Measurements from ENCODE around the gene RGS9.

RGS9 gene

DNA sequence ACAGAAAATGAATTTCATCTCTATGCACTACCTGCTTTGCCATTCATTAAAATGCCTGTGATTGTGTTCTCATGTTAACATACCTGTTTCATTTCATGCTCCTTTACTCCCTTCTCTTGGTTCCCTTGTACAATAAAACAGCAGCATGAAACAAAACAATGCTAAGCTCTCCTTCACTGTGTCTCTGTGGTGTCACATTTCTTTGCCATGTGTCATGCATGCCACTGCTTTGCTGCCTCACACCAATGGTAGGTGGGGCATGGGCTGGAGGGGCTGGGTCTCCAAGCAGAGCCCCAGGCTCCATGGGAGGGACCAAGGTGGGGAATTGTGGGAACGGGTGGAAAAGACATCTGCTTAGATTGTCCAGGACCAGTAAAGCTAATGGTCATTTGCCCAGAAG lies 83.6 kb downstream of the RGS9 start:
- no peak for DNase-seq

DNA sequence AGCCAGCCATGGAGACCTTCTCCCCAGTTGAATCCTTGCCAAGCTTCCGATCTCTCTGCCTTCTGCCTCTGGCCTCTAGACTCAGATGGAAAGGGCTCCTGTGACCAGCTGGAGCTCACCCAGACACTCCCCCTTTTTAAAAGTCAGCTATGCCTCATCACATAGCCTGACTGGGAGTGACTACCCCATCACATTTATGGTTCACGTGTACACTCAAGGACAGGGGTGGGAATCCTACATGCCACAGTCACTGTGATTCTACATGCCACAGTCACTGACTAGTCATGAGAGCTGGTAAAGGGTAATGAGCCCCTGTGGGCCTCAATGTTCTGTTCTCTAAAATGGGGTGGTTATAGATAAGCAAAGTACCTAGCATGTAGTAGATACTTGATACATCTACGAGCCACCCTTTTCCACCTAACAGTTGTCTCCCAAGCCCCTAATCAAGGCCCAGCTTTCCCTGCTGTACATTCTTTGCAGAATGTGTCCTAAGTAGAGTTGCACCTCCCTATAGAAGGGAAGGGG lies 85.1 kb downstream of the RGS9 start:
- no peak for DNase-seq

DNA sequence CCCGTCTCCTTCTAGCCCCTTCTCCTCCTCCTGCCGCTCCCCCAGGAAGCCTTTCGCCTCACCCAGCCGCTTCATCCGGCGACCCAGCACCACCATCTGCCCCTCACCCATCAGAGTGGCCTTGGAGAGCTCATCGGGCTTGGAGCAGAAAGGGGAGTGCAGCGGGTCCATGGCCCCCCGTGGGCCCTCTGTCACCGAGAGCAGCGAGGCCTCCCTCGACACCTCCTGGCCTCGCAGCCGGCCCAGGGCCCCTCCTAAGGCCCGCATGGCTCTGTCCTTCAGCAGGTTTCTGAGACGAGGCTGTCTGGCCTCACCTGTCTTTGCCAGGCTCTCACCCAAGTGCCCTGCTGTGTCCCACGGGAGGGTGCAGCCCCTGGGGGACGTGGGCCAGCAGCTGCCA lies 87.9 kb downstream of the RGS9 start:
- no peak for DNase-seq

DNA sequence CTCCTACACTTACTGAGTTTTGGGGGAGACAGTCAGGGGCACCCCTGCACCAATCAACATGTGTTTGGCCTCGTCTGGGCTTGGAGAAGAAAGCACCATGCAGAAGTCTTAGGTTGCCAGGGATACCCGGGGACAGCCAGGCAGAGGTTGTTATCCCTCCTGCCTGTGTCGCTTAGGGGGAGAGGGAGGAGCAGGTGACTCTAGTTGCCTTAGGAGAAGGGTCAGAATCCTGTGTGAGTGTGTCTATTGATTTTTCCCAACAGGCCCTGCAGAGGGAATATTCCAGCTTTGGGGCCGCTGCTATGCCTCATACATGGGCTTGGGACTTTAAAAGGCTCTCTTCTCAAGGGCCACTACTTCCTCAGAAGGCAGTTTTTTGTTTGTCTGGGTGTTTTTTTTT lies 89.1 kb downstream of the RGS9 start:
- no peak for DNase-seq

DNA sequence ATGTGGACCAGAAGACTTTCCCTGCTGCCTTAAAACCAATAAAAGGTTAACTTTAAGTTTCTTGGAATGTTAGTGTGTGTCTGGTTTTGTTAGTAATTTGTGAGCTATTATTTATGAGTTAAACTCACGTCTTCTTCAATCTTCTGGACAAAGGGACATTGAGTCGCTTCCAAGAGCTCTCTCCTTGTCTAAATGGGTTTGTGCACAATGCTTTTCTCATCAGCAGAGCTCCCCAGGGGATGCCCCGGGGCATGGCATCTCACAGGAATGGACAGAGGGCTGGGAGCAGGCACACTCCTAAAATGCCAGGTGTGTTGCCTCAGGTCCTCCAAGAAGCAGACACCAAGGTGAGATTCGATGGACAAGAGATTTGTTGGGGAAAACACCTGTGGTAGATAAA lies 90.5 kb downstream of the RGS9 start:
- DNase-seq: no peak

DNA sequence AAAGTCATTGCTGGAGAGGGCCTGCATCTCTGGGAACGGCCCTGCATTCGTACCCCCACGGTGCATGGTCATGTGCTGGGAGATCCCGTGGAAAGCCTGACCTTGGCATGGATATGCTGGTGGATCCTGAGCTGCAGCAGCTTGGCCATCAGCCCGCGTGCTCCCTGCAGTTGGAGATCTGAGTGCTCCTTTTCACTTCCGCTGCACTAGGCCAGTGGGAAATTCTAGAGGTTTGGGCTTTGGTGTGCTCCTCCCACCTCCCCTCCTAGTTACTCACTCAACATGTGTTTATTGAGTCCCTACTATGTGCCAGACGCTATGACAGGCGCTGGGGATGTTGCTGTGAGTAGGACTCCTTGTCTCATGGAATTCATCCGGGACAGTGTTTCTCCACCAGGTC lies 91.1 kb downstream of the RGS9 start:
- no peak for DNase-seq

DNA sequence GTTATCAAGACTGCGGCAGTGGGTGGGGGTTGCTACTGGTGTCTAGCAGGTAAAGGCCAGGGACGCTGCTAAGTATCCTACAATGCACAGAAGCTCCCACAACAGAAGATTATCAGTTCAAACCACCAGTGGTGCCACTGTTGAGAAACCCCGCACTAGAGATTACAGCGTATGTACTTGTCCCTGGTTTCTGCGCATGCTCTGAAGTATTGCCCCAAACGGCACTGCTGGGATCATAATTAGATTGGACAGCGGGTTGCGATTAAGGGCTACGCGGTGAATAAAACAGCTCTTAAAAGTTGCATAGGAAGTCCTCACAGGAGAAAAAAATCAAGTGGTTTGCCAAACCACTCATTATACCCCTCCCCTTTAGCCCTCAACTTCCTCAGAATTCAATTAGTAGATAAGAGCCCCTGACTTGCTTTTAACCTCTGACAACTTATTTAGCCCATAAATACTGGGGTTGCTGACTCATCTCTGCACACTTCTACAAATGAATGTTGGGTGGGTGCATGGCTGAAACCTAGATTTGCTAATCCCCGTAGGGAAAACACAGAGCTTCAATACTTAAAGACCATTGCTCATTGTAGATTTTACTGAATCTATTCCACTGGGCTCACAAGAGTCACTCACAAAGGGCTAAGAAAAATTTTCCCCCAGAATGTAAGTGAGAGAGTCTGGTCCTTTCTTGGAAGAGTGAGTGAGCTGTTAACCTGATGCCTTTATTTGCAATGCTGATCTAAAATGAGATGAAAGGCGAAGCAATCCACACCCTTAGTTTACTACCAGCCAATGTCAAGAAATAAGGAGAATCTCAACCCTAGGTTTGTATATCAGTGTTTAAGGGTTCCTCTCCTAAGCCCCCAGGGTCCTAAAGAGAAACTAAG lies 91.8 kb downstream of the RGS9 start:
- no peak for DNase-seq

DNA sequence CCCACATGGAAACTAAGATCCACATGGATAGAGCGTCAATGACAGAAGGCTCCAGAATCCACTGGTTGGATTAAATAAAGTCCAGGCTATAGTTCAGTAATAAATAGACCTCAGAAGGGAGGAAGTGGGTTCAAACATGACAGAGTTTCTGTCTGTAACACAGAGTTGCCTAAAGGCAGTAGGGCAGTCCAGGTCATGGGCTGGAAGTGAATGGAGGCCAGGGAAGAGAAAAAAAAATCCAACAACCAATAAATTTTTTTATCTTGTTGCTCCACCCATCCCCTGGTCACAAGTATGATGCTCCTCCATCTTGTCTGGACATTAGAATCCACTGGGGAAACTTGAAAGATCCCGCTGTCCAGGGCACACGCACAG lies 92.4 kb downstream of the RGS9 start:
- DNase-seq: no peak

DNA sequence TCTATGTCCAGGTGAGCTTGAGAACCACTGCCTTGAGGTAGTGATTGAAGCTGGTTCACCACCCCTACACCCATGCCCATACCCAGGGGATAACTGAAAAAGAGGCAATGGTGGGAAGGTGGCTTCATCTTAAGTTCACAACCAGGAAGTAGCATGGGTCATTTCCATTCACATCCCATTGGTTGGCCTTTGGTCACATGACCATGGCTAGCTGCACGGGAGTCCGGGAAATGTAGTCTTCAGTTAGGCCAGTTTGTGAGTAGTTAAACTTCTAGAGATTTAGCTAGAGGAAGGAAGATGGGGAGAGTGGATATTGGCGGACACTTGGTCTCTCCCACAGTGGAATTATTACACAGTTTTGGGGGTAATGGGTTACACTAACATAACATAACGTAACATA lies 92.9 kb downstream of the RGS9 start:
- DNase-seq: no peak

DNA sequence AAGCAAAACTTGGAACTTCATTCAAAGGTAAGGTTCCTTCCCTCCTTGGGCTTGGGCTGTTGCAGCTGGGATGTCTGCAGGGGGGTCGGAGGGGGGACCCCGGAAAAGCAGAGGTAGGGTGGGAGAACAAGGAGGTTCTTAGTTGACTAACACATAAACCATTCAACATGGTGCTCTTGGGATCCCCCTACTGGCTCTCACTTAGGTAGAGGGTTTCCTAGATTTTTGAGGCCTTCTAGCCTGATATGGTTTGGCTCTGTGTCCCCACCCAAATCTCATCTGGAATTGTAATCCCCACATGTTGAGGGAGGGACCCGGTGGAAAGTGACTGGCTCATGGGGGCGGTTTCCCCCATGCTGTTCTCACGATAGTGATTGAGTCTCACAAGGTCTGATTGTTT lies 93.9 kb downstream of the RGS9 start:
- no peak for DNase-seq

DNA sequence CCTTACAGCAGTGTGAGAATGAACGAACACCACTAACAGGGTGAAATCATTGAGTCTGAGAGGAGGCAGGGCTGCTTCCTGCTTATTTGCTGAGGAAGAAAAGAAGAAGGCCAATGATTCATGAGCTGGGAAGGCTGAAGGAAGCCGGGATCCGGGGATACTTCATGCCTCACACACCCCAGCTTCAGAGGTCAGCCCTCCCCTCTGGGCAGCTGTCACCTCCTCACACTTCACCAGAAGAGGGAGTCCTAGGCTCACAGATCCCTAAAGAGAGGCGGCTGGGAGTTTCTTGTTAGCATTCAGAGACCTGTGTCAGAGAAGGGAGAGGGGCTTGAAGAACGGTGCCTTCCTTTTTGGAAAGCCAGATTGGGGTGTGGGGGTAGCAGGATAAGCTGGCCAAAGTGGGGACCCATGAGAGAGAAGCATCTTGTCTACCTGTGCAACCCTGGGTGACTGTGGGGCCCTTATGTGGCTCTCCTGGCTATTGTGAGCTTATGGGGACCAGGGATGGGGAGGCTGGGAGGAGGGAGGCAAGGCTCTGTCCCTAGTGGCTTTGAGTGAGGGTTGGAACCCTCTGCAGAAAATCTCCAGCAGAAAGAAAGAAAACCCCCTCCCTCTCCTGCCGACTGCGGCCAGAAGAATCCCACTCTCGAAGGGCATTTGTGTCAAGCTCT lies 94.6 kb downstream of the RGS9 start:
- peak; percentile 11 for DNase-seq

DNA sequence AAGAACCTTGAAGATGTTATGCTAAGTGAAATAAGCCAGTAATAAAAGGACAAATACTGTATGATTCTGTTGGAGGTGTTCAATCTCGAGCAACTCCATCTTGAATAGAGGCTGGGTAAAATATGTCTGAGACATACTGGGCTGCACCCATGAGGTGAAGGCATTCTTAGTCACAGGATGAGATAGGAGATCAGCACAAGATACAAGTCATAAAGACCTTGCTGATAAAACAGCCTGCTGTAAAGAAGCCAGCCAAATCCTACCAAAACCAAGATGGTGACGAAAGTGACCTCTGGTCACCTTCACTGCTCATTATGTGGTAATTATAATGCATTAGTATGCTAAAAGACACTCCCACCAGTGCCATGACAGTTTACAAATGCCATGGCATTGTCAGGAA lies 98.1 kb downstream of the RGS9 start:
- no peak for DNase-seq

DNA sequence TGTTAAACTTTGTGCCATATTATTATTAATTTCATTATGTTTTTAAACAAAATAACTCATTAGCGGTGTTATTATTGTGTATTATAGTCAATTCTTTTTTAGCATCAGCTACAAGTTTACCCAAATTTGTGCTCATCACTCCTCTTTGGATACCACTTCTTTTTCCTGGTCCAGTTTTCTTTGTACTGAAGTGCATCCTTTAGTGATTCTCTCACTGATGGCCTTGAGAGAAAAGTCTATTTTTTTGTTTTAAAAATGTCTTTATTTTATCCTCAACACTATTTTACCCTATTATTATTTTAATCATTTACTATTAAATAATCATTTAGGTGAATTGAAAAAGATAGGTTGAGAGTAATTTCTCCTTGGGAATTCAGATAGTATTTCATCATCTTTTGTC lies 99.2 kb downstream of the RGS9 start:
- DNase-seq: no peak

DNA sequence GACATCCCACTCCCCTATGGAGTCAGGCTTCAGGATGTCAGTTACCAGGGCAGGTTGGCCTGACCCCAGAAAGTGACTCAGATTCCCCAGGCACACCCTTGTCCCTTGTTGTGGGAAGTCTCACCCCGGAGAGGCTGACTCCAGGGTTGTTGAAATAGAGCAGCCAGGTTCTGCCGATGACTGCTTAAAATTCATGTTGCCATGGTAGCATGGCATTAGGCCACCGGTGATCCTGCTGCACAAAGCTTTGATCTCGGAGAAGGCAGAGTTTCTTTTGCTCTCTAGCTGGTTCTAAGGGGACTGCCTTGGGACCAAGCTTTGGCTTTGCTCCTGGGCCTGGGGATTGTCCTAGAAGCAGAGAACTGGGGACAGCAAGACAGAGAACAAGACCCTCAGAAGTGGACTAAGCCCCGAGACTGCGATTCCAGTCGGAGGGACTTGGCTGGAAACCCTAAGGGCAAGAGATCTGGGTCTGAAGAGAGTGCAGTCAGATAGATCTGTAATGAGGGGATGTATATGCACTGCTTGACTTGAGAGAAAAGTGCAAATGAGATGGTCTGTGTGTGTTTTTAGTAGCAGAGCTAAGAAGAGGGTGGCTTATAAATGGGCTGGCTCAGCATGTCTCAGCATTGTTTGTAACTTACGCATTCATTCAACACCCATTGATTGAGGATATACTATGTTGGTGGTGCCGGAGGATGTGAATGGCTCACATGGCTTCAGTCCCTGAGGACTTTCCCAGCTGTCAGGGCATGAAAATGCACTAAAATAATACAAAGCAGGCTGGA lies 106.9 kb downstream of the RGS9 start:
- DNase-seq: no peak

DNA sequence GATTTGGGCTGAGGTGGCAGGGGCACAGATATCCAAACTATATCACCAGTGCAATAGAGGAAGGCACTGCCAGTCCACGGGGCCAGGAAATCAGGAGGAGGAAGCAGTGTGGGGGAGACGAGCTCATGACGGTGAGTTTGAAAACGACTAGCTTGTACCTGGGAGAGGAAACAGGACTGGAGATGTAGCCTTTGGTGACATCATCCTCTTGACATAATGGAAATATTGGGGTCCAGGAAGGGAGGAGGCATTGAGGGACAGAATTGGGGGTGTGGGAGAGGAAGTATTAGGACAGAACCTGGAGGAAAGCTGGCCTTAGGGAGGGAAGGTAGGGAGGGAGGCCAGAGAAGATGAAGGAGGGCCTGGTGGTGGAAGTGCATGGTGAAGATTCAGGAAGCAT lies 109.1 kb downstream of the RGS9 start:
- DNase-seq: no peak

DNA sequence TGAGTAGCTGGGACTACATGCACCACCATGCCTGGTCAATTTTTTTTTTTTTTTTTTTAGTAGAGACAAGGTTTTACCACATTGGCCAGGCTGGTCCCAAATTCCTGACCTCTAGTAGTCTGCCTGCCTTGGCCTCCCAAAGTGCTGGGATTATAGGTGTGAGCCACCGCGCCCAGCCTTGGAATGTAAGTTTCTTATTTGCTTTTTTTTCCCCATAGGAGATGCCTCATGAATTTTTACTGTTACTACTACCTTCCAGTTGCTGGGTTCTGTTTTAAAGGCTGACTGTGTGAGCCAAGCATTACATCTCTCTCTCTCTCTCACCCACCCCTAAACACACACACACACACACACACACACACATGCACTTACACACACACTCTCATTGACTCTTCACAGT lies 112.6 kb downstream of the RGS9 start:
- no peak for DNase-seq

DNA sequence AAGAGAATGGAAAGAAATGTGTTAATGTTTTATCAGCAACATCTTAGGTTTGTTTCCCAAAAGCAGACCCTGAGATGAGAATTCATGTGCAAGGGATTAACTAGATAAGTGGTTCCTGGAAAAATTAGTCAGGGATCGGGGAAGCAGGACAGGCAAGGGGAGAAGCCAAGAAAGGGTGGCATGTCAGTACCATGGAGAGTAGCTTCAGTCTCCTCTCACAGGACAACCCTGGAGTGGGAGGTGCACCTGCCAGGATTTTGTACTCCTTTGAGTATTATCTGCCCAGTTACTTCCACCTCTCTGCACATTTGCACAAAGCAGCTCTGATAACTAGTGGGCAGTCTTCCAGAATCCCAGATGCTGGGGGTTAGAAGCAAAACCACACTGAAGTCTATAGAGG lies 117.0 kb downstream of the RGS9 start:
- DNase-seq: no peak

DNA sequence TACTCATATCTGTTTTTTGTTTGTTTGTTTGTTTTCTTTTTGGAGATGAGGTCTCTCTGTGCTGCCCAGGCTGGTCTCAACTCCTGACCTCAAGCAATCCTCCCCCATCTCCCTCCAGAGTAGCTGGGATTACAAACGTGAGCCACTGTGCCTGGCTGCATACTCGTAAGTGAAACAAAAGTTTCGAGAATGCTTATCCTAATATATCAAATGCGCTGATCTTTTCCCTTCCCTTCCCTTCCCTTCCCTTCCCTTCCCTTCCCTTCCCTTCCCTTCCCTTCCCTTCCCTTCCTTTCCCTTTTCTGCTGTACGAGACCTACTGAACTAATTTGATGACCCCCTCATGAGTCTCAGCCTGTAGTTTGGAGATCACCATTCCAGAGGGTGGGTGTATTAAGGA lies 122.1 kb downstream of the RGS9 start:
- DNase-seq: no peak

DNA sequence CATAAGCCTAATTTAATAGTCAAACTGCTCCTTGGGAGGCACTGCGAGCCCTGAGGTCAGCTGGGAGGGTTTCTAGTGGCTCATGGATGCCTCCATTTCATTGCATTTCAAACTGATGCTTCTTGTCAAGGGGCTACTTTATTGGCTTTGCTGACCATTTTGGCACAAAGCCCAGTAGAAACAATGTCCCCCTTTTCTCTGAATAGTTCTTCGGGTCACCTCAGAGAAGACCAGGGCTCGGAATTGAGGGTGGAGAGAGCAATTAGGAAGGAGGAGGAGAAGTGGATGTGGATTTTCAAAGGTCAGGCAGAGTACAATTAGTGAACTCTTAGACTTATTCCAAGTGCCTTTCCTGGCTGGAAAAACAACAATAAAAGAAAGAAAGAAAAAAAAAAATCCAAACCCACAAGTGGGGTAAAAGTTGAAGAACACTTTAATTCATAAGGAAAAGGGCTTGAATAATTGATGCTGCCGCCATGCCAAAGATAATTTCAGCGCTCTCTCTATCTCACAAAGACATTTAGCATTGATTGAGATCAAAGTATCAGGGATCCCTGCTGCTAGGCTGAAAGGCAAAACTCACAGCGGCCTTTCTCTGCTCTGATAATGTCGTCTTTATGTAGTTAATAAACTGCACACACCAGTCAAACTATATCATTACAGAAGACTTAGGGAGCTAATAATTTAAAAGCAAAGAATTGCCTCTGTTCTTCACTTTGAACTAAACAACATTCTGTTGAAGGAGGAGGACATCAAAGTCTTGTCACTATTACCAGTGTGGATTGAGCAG lies 122.7 kb downstream of the RGS9 start:
- no peak for DNase-seq

DNA sequence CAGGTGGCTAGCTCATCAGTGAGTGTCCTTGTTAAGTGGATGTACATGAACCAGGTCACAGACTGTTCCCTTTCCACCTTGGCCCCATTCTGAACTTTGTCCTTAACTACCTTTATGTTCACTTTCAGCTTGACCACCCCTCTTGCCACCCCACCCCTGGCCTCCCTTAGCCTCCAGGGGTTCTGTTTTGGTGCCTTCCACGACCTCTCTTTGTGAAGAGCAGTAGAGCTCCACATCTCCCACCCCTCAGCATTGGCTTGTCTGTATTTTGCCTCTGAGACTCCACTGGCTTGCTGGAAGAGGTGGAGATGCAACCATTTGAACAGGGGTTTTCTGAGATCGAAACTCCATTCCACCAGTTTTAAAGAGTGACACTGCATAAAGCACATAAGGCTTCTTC lies 123.5 kb downstream of the RGS9 start:
- no peak for DNase-seq

DNA sequence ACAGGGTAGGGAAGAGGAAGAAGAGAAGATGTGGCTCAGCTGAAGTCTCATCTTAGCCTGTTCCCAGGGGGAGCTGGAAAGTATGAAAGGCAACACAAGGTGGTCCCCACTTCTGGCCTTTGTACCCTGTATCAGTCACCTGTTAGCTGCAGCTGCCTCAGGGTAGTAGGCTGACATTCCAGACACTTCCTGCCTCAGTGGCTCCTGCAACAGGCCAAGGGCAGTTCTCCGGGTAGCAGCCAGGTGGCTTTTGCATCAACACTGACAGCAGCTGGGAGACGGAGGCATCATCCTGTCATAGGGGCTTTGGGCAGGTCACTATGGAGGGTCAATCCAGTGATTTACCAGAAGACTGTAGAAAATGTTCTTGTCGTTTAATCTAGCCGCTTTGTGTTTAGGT lies 124.0 kb downstream of the RGS9 start:
- no peak for DNase-seq
